GM12878 (cell line): ENCODE data around the gene RHCE. TPM values are rescaled to one million over a fixed set of nuclear protein-coding genes. Genes with fewer than 3 reads are reported as not detected.

ENCODE experiments used
- ATAC-seq: fragments of 200-7000 bp; cut with Tn5 transposase; 3 replicates; pipeline ENCODE4 v1.9.1; 2020; ENCODE audit warnings: mild to moderate bottlenecking, moderate library complexity
- BruUV-seq: library from RNA; stranded (reverse); fragments of 400-500 nt; replicated peaks from 2 replicates; lab custom pipeline; 2021; lab: Mats Ljungman, UMichigan
- CTCF ChIA-PET: fragments of 300-600 bp; sonication (Branson Sonifier 250); formaldehyde crosslinking; extraction: SDS; loops from one replicate; lab custom pipeline; 2021; ENCODE audit warnings: inconsistent platforms; lab: Yijun Ruan, JAX
- POLR2A ChIA-PET: fragments of 350-600 bp; formaldehyde crosslinking; extraction: SDS; loops from one replicate; lab custom pipeline; 2021; ENCODE audit warnings: inconsistent platforms; lab: Charles Lee
- RAD21 ChIA-PET: fragments of 300-600 bp; sonication (Branson Sonifier 250); formaldehyde crosslinking; loops from one replicate; lab custom pipeline; 2023; ENCODE audit warnings: antibody characterized with exemption; ENCODE audit not compliant: unreplicated experiment; lab: Charles Lee
- SMC1A ChIA-PET: fragments of 300-600 bp; sonication (Branson Sonifier 250); formaldehyde crosslinking; loops from one replicate; lab custom pipeline; 2023; ENCODE audit not compliant: unreplicated experiment, uncharacterized antibody; lab: Charles Lee
- DNase-seq: peaks from one replicate; pipeline ENCODE4 v3.0.0-alpha.2; 2011; ENCODE audit warnings: low read depth, low spot score
- FAIRE-seq: peaks from 3 replicates; lab custom pipeline; 2011; peaks lifted over from hg19 to GRCh38; lab: Jason Lieb, UNC
- H2AFZ ChIP-seq: 2 replicates; pipeline ENCODE4 v1.6.0; 2011; ENCODE audit warnings: low read depth, low read length, control low read depth; ENCODE audit not compliant: control insufficient read depth
- H3K27ac ChIP-seq: 2 replicates; pipeline ENCODE4 v1.5.1; 2011; ENCODE audit warnings: control low read depth; ENCODE audit not compliant: control insufficient read depth, insufficient read depth
- H3K27me3 ChIP-seq, 2 experiments: replicated peaks in 1 of 2; 2 replicates each; pipeline versions ENCODE4 v1.6.0 to v1.6.1; 2011; ENCODE audit warnings: low read length in 1 of 2; ENCODE audit not compliant: control insufficient read depth in 2 of 2, insufficient read depth in 2 of 2
- H3K36me3 ChIP-seq, 2 experiments: 2 replicates each; pipeline ENCODE4 v1.5.1; 2011; ENCODE audit warnings: low read length in 1 of 2; ENCODE audit not compliant: control insufficient read depth in 2 of 2, insufficient read depth in 2 of 2
- H3K4me1 ChIP-seq: 2 replicates; pipeline ENCODE4 v1.6.1; 2011; ENCODE audit warnings: mild to moderate bottlenecking, low read length, moderate library complexity, mixed read lengths; ENCODE audit not compliant: control insufficient read depth, insufficient read depth
- H3K4me2 ChIP-seq: 2 replicates; pipeline ENCODE4 v1.6.0; 2011; ENCODE audit warnings: control low read depth; ENCODE audit not compliant: control insufficient read depth, insufficient read depth
- H3K4me3 ChIP-seq: fragments of 200-600 bp; sonication (generic); 2 replicates; pipeline ENCODE4 v1.5.1; 2016
- H3K79me2 ChIP-seq: 2 replicates; pipeline ENCODE4 v1.6.0; 2011; ENCODE audit warnings: low read length; ENCODE audit not compliant: control insufficient read depth, insufficient read depth
- H3K9ac ChIP-seq: 2 replicates; pipeline ENCODE4 v1.8.0; 2011; ENCODE audit warnings: low read length, control low read depth, mixed read lengths; ENCODE audit not compliant: control insufficient read depth, insufficient read depth
- H3K9me3 ChIP-seq: replicated peaks from 3 replicates; pipeline ENCODE4 v1.5.1; 2011; ENCODE audit warnings: mild to moderate bottlenecking, low read length; ENCODE audit not compliant: control insufficient read depth, insufficient read depth
- H4K20me1 ChIP-seq: 2 replicates; pipeline ENCODE4 v1.6.0; 2011; ENCODE audit not compliant: control insufficient read depth, insufficient read depth
- FOS ChIP-seq: IDR thresholded peaks from 3 replicates; pipeline ENCODE4 v1.6.1; 2011; ENCODE audit warnings: borderline replicate concordance; ENCODE audit not compliant: insufficient read length; ENCODE audit errors: extremely low read depth
- POLR2A ChIP-seq: IDR thresholded peaks from 2 replicates; pipeline ENCODE4 v1.6.1; 2011; ENCODE audit warnings: low read depth, mild to moderate bottlenecking, low read length
- SUZ12 ChIP-seq: fragments of 200-600 bp; sonication (generic); IDR thresholded peaks from one replicate; pipeline ENCODE4 v1.6.1; 2018; ENCODE audit warnings: antibody characterized with exemption, mild to moderate bottlenecking; ENCODE audit not compliant: unreplicated experiment
- YBX1 ChIP-seq: fragments of 450-650 bp; IDR thresholded peaks from 2 replicates; pipeline ENCODE4 v1.6.1; 2016; ENCODE audit warnings: antibody characterized with exemption
- WGBS: methylation state at CpG from one replicate; pipeline ENCODE4 v1.1.6; 2016; ENCODE audit warnings: low lambda C conversion rate; ENCODE audit not compliant: insufficient replicate concordance, insufficient coverage; ENCODE audit errors: missing lambda C conversion rate; 5-methylcytosine and 5-hydroxymethylcytosine counted together
- in situ Hi-C: fragments of 300-500 bp; cut with MboI; formaldehyde crosslinking; loops from 9 replicates; pipeline ENCODE4 v1.14.3; 2018; ENCODE audit warnings: mixed read lengths
- intact Hi-C: fragments of 100-400 bp; cut with micrococcal nuclease; formaldehyde crosslinking; loops from one replicate; pipeline ENCODE4 v1.14.2; 2022; ENCODE audit not compliant: unreplicated experiment
- polyA plus RNA-seq, 11 experiments: library from polyadenylated mRNA; depleted of rRNA in 4 of 11; unstranded in 6 of 11; stranded (reverse) in 5 of 11; fragments of >200 nt; fragmentation: Nextera tagmentation in 4 of 11; fragmentation: Illumina TruSeq in 1 of 11; extraction: Ambion mirVana in 4 of 11; extraction: Trizol in 1 of 11; gene quantifications; 1 replicate in 1 of 11; 2 replicates in 10 of 11; pipeline versions ENCODE4 v1.2.1 to v1.2.3, GENCODE V29; 2011 to 2016; ENCODE audit warnings: inconsistent platforms in 2 of 11, missing spikeins in 2 of 11, low read depth in 1 of 11
- total RNA-seq, 4 experiments: library from RNA; depleted of rRNA in 3 of 4; stranded (reverse); fragments of >200 nt in 3 of 4; fragmentation: Illumina TruSeq in 1 of 4; extraction: Trizol in 1 of 4; gene quantifications; 2 replicates each; pipeline versions ENCODE4 v1.2.1 to v1.2.3, GENCODE V29; 2013 to 2021
- TF ChIP-seq, protein P1 (sequence below): fragments of 450-650 bp; IDR thresholded peaks from 2 replicates; pipeline ENCODE4 v1.6.1; 2018; ENCODE audit warnings: borderline replicate concordance, mild to moderate bottlenecking; ENCODE audit not compliant: partially characterized antibody
- TF ChIP-seq, protein P2 (sequence below): fragments of 450-650 bp; IDR thresholded peaks from 2 replicates; pipeline ENCODE4 v1.6.1; 2017; ENCODE audit warnings: mild to moderate bottlenecking, moderate library complexity
- TF ChIP-seq, protein P3 (sequence below): fragments of 450-650 bp; conservative IDR thresholded peaks from 2 replicates; pipeline ENCODE4 v1.6.1; 2017; ENCODE audit warnings: mild to moderate bottlenecking, moderate library complexity

Gene RHCE
- total and polyA plus RNA-seq, 10 of the 15 experiments (the other 5 are each of a cell fraction or from before 2014, with no cell fraction given), result 0.06 to 0.41 (median 0.22) TPM; not detected in 2

DNA sequence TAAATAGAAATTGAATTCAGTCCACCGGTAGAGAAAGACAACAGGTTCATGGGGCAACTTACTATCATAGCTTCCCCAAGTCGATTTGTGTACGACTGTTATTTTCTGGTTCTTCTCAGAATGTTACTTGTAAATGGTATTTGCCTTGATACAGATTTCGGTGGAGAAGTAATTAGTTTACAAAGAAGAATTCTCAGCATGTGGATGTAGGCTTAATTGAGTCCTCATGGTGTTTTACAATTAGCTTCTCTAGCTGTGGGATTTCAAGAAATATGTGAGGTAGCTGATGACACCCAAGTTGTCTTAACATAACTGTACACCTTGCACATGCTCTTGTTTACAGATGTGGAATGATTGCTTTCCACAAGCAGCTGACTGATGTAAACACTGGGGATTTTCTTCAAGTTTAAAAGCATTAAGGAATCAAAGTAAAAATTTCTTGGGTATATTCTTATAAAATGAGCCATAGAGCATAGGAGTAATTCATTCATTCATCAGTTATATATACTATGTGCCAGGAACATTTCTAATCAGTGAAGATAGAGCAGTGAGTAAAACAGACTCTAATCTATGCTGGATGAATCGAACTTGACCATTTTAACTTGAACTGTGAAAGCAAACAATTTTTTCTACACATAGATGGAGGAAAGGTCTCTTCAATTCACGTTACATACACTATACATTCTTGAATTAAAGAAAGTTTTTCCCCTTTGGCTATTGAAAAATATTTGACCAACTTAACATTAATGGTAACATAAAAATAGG is 11.5 kb upstream of the RHCE start (continued):
- TF ChIP-seq, protein P1, sequence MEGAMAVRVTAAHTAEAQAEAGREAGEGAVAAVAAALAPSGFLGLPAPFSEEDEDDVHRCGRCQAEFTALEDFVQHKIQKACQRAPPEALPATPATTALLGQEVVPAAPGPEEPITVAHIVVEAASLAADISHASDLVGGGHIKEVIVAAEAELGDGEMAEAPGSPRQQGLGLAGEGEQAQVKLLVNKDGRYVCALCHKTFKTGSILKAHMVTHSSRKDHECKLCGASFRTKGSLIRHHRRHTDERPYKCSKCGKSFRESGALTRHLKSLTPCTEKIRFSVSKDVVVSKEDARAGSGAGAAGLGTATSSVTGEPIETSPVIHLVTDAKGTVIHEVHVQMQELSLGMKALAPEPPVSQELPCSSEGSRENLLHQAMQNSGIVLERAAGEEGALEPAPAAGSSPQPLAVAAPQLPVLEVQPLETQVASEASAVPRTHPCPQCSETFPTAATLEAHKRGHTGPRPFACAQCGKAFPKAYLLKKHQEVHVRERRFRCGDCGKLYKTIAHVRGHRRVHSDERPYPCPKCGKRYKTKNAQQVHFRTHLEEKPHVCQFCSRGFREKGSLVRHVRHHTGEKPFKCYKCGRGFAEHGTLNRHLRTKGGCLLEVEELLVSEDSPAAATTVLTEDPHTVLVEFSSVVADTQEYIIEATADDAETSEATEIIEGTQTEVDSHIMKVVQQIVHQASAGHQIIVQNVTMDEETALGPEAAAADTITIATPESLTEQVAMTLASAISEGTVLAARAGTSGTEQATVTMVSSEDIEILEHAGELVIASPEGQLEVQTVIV, result no peak
- no peak for TF ChIP-seq SUZ12

DNA sequence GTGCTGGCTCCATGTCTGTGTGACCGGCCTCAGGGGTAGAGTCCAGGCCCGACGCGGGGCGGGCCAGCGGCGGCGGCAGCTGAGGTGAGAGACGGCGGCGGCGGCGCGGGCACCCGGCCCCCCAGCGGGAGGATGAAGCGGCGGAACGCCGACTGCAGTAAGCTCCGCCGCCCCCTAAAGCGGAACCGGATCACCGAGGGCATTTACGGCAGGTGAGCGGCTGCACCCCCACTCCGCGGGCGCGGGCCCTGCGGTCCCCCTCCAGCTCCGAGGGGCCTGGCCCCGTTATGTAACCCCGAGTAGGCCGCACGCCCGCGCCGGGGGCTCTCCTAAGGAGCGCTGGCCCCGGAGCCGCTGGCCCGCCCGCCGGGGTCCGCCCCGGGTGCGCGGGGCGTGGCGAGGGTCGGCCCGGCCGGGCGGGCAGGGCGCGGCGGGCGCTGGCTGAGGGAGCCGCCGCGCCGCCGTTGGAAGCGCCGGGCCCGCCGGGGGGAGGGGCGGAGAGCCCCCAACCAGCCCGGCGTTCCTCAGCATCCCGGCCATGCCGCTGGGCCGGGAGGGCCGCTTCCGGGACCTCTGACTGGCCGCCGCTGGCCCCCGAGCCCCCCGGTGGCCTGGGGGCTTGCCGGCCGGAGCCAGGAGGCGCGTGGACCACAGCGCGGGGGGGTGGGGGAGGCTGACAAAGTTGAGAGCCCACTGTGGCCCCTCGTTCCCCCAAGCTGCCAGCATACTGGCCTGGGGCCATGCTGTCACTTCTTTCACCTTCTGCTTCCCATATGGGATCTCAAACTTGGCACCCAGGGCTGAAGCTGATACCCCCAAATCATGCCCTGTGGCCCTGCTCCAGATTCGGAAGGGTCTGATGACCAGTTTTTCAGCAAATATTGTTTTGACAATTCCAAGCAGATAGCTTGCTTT is 10.6 kb upstream of the RHCE start:
- peaks cover 7% of the 10 kb centered on the region for H3K4me1 ChIP-seq
- peak overlapping the region; percentile 60 for H3K9ac ChIP-seq
- intact Hi-C loops (loop anchor here (2.0 kb wide), 1 partner anchor 46 kb away; no protein-coding TSS in a partner anchor), in situ Hi-C loops (no loop called here)
- BruUV-seq, result no TSS peak
- peaks cover 37% of the 10 kb centered on the region for H3K79me2 ChIP-seq
- no peaks in the 10 kb centered on the region for H3K9me3 ChIP-seq
- peak overlapping the region; percentile 73 for H3K4me2 ChIP-seq
- DNase-seq, result no peak
- peak overlapping the region; percentile 57 for H2AFZ ChIP-seq
- ChIA-PET POLR2A (interaction anchor here (0.6 to 3.0 kb wide), 13 partner anchors 11 to 397 kb away, joined by 3 to 17 read pairs (median 4); no protein-coding TSS in a partner anchor), RAD21 (interaction anchor here (0.8 to 8.1 kb wide), 10 partner anchors 10 to 66 kb away, joined by 3 to 67 read pairs (median 4); no protein-coding TSS in a partner anchor), SMC1A (interaction anchor here (0.6 to 8.1 kb wide), 10 partner anchors 10 to 91 kb away, joined by 3 to 78 read pairs (median 10); no protein-coding TSS in a partner anchor), CTCF (interaction anchor here (0.9 to 6.9 kb wide), 8 partner anchors 10 to 89 kb away, joined by 3 to 36 read pairs (median 6); no protein-coding TSS in a partner anchor)
- no peak for FAIRE-seq
- H3K27me3 ChIP-seq, result no peaks in the 10 kb centered on the region
- H3K27ac ChIP-seq, result peak overlapping the region; percentile 56; the same call in 1 of the 2 replicates
- WGBS, result 1% methylated on average over 47 of the region's 89 CpGs
- H4K20me1 ChIP-seq, result no peaks in the 10 kb centered on the region
- no peaks in the 10 kb centered on the region for H3K36me3 ChIP-seq
- ATAC-seq, result peak; percentile 51
- peak overlapping the region; percentile 79 for H3K4me3 ChIP-seq
- TF ChIP-seq FOS (no peak), YBX1 (no peak), POLR2A (peak; percentile 58; the same call in 1 of the 2 replicates)
- TF ChIP-seq, protein P2, sequence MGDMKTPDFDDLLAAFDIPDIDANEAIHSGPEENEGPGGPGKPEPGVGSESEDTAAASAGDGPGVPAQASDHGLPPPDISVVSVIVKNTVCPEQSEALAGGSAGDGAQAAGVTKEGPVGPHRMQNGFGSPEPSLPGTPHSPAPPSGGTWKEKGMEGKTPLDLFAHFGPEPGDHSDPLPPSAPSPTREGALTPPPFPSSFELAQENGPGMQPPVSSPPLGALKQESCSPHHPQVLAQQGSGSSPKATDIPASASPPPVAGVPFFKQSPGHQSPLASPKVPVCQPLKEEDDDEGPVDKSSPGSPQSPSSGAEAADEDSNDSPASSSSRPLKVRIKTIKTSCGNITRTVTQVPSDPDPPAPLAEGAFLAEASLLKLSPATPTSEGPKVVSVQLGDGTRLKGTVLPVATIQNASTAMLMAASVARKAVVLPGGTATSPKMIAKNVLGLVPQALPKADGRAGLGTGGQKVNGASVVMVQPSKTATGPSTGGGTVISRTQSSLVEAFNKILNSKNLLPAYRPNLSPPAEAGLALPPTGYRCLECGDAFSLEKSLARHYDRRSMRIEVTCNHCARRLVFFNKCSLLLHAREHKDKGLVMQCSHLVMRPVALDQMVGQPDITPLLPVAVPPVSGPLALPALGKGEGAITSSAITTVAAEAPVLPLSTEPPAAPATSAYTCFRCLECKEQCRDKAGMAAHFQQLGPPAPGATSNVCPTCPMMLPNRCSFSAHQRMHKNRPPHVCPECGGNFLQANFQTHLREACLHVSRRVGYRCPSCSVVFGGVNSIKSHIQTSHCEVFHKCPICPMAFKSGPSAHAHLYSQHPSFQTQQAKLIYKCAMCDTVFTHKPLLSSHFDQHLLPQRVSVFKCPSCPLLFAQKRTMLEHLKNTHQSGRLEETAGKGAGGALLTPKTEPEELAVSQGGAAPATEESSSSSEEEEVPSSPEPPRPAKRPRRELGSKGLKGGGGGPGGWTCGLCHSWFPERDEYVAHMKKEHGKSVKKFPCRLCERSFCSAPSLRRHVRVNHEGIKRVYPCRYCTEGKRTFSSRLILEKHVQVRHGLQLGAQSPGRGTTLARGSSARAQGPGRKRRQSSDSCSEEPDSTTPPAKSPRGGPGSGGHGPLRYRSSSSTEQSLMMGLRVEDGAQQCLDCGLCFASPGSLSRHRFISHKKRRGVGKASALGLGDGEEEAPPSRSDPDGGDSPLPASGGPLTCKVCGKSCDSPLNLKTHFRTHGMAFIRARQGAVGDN, result no peak
- TF ChIP-seq, protein P3, sequence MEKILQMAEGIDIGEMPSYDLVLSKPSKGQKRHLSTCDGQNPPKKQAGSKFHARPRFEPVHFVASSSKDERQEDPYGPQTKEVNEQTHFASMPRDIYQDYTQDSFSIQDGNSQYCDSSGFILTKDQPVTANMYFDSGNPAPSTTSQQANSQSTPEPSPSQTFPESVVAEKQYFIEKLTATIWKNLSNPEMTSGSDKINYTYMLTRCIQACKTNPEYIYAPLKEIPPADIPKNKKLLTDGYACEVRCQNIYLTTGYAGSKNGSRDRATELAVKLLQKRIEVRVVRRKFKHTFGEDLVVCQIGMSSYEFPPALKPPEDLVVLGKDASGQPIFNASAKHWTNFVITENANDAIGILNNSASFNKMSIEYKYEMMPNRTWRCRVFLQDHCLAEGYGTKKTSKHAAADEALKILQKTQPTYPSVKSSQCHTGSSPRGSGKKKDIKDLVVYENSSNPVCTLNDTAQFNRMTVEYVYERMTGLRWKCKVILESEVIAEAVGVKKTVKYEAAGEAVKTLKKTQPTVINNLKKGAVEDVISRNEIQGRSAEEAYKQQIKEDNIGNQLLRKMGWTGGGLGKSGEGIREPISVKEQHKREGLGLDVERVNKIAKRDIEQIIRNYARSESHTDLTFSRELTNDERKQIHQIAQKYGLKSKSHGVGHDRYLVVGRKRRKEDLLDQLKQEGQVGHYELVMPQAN, result peak; percentile 55; the same call in 1 of the 2 replicates
